ENCODE results near the gene HSPA1A. TPM values are rescaled to one million over a fixed set of nuclear protein-coding genes. Genes with fewer than 3 reads are reported as not detected.
"Not testable (repeated sequence)": the region's sequence is repeated elsewhere in the genome, so short reads cannot be mapped to it uniquely, and the experiment has no call there.

HSPA1A gene
- total RNA-seq, 4 donors from 2014 or later: 170 to 304 (median 221) TPM

- peak; percentile 97 for TF ChIP-seq EP300 (IDR thresholded peaks at IDR 0.05)
- TF ChIP-seq CTCF (IDR thresholded peaks at IDR 0.05): peak in 3 of 5 experiments; percentile 23 to 72 (median 55)
- TF ChIP-seq POLR2A (IDR thresholded peaks at IDR 0.05): peak; percentile 74 to 97
- peak; percentile 94 to 96 for DNase-seq (ENCODE audit: low spot score in 2 of 2)
- H3K27ac ChIP-seq: peak within 1 kb of the TSS; percentile 92 to 98 (median 96)
- H3K4me1 ChIP-seq: peaks cover 0 to 26% (median 8%) of the 10 kb centered on the region in 4 donors
- peak within 1 kb of the TSS; percentile 64 to 75 (median 67) for H3K4me3 ChIP-seq
- WGBS, 2 donors: 1% methylated on average over 42 of the region's 51 CpGs
- H3K36me3 ChIP-seq: peaks cover 0 to 41% (median 0%) of the 10 kb centered on the region in 3 donors
- H3K9me3 ChIP-seq: no peaks in the 10 kb centered on the region
- no peaks in the 10 kb centered on the region for H3K27me3 ChIP-seq
Observed at GRCh38 chr6:31806470-31807272, 8.7 kb upstream of the HSPA1A start, which contains the start of gene LSM2. Gene LSM2, minus strand, starts transcription at chr6:31806966. Its CDS starts 209 bp downstream, at chr6:31806757.

GRCh38 chr6:31808599-31808998 lies 6.7 kb upstream of the HSPA1A start:
- Histone ChIP-seq H3K4me1 (peaks cover 0 to 34% (median 12%) of the 10 kb centered on the region in 4 donors), H3K36me3 (peaks cover 0 to 24% (median 0%) of the 10 kb centered on the region in 3 donors)
- DNase-seq (ENCODE audit: low spot score in 2 of 2); H3K4me3 ChIP-seq; H3K9me3 ChIP-seq; H3K27me3 ChIP-seq; H3K27ac ChIP-seq: not testable (repeated sequence)
- 88 to 92% methylated on average over 10 of the region's 10 CpGs for WGBS, 2 donors

GRCh38 chr6:31811645-31812044 lies 3.7 kb upstream of the HSPA1A start:
- no peak for DNase-seq (ENCODE audit: low spot score in 2 of 2)
- Histone ChIP-seq H3K27ac (no peak overlapping the region), H3K9me3 (no peaks in the 10 kb centered on the region), H3K4me1 (peaks cover 0 to 23% (median 14%) of the 10 kb centered on the region in 4 donors), H3K4me3 (no peak overlapping the region), H3K36me3 (peaks cover 0 to 17% (median 0%) of the 10 kb centered on the region in 3 donors), H3K27me3 (no peaks in the 10 kb centered on the region)
- no peak for TF ChIP-seq POLR2A (IDR thresholded peaks at IDR 0.05)
- no peak for TF ChIP-seq EP300 (IDR thresholded peaks at IDR 0.05)
- WGBS, 2 donors: 94% methylated on average over 12 of the region's 12 CpGs

GRCh38 chr6:31813465-31813849 lies 1.9 kb upstream of the HSPA1A start:
- DNase-seq (ENCODE audit: low spot score in 2 of 2): no peak
- peak overlapping the region in 1 of 4 donors; percentile 71 for H3K4me3 ChIP-seq
- 97 to 98% methylated on average over 7 of the region's 7 CpGs for WGBS, 2 donors

GRCh38 chr6:31814677-31815024 lies 692 bp upstream of the HSPA1A start:
- Histone ChIP-seq H3K27me3 (no peaks in the 10 kb centered on the region), H3K9me3 (no peaks in the 10 kb centered on the region), H3K4me1 (peaks cover 0 to 36% (median 29%) of the 10 kb centered on the region in 4 donors), H3K4me3 (peak overlapping the region; percentile 57 to 71 (median 61)), H3K36me3 (peaks cover 0 to 17% (median 0%) of the 10 kb centered on the region in 3 donors), H3K27ac (peak overlapping the region; percentile 96 to 100 (median 98))
- peak; percentile 95 to 96 for DNase-seq (ENCODE audit: low spot score in 2 of 2)
- peak; percentile 40 to 82 for TF ChIP-seq POLR2A (IDR thresholded peaks at IDR 0.05)
- TF ChIP-seq EP300 (IDR thresholded peaks at IDR 0.05): peak; percentile 63 to 97
- TF ChIP-seq CTCF (IDR thresholded peaks at IDR 0.05): no peak
- 0% methylated on average over 12 to 13 of the region's 13 CpGs for WGBS, 2 donors

More at GRCh38 chr6:31813465-31813849, 1.9 kb upstream of the HSPA1A start:
- Histone ChIP-seq H3K27ac (peak overlapping the region; percentile 96 to 100 (median 98)), H3K27me3 (no peaks in the 10 kb centered on the region), H3K36me3 (peaks cover 0 to 17% (median 0%) of the 10 kb centered on the region in 3 donors), H3K9me3 (no peaks in the 10 kb centered on the region), H3K4me1 (peaks cover 0 to 24% (median 19%) of the 10 kb centered on the region in 4 donors)
- no peak for TF ChIP-seq CTCF (IDR thresholded peaks at IDR 0.05)
- no peak for TF ChIP-seq EP300 (IDR thresholded peaks at IDR 0.05)
- TF ChIP-seq POLR2A (IDR thresholded peaks at IDR 0.05): no peak
